B cell (primary cell): ENCODE measurements around the gene UHMK1.

Experiments used
- EZH2 ChIP-seq: IDR thresholded peaks from 2 replicates; pipeline ENCODE4 v1.6.1; 2012; ENCODE audit warnings: borderline replicate concordance, low read depth, mild to moderate bottlenecking, moderate library complexity, low read length; ENCODE audit not compliant: insufficient read depth, poor library complexity, severe bottlenecking
- TF ChIP-seq, protein P1 (sequence below): fragments of 200-600 bp; IDR thresholded peaks from one replicate; pipeline ENCODE4 v1.8.0; 2022; ENCODE audit warnings: antibody characterized with exemption, mild to moderate bottlenecking

- TF ChIP-seq, protein P1, sequence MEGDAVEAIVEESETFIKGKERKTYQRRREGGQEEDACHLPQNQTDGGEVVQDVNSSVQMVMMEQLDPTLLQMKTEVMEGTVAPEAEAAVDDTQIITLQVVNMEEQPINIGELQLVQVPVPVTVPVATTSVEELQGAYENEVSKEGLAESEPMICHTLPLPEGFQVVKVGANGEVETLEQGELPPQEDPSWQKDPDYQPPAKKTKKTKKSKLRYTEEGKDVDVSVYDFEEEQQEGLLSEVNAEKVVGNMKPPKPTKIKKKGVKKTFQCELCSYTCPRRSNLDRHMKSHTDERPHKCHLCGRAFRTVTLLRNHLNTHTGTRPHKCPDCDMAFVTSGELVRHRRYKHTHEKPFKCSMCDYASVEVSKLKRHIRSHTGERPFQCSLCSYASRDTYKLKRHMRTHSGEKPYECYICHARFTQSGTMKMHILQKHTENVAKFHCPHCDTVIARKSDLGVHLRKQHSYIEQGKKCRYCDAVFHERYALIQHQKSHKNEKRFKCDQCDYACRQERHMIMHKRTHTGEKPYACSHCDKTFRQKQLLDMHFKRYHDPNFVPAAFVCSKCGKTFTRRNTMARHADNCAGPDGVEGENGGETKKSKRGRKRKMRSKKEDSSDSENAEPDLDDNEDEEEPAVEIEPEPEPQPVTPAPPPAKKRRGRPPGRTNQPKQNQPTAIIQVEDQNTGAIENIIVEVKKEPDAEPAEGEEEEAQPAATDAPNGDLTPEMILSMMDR: no peak
- TF ChIP-seq EZH2: no peak
Measured at GRCh38 chr1:162471290-162471853, 26.2 kb upstream of the UHMK1 start.
